Activated T-cell treated with anti-CD3 and anti-CD28 coated beads for 4 hours (primary cell): ENCODE measurements around the gene RPS2.
A peak's percentile ranks its signal among the peaks of the same experiment; 100 is the strongest.

Experiments
- DNase-seq: peaks from one replicate; pipeline ENCODE4 v3.0.0-alpha.2; 2020

The RPS2 gene

DNA sequence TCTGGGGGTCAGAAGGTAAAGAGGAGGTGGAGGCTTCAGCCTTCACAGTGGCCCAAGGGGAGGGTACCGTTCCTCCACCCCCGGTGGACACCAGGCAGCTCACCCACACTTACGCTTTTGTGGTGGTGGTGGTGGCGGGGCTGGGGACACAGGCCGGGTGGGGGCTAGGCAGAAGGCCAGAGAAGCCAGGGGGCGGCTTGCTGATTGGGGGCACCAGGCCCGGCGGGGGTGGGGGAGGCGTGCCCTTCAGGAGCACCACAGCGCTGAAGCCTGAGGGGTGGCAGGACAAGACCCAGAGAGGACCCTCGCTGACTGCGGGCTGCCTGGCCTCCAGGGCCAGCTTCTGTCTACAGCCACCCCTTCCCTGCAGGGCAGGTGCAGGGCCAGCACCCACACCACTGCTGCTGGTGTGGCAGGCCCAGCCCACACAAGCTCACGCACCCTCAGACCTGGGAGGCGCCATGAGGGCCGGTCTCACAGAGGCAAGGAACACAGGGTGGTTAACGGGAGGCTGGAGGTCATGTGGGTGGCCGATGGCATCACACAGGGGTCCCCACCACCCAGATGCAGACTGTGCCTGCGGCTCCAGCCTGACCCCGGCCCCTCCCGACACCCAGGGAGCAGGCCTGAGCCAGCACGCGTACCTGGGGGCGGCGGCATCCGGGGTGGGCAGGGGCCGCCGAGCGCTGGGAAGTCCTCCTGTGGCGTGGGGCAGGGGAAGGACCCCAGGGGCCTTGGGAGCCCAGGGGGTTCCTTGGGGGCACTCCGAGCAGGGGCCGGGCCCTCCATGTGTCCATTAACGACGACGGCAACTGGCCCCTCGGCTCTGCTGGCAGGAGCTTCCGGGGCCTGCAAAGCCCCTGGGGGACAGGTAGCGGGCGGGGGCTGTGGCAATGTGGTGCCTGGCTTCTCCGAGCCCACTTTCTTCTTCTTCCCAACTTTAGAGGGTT, 34.5 kb upstream of the RPS2 start:
- DNase-seq, result no peak

DNA sequence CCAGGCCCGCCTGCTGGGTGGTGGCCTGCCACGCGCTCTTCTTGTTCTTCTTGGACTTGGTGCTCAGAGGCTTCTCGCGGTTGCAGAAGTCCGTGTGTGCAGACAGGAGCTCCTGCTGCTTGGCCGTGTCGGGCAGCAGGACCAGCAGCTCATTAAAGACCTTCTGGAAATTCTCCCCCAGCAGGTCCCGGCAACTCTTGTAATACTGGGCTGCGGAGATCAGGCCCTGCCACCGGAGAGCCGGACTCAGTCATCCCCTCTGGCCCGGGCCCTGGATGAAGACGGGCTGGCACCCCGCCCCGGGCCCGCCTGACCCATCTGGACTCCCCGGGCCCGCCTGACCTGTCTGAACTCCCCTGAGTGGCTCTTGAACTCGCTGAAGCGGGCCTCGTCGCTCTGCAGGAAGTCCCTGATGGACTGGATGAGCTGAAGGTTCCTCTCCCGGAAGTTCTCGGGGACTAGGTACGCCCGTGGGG, 33.8 kb upstream of the RPS2 start:
- DNase-seq, result no peak

DNA sequence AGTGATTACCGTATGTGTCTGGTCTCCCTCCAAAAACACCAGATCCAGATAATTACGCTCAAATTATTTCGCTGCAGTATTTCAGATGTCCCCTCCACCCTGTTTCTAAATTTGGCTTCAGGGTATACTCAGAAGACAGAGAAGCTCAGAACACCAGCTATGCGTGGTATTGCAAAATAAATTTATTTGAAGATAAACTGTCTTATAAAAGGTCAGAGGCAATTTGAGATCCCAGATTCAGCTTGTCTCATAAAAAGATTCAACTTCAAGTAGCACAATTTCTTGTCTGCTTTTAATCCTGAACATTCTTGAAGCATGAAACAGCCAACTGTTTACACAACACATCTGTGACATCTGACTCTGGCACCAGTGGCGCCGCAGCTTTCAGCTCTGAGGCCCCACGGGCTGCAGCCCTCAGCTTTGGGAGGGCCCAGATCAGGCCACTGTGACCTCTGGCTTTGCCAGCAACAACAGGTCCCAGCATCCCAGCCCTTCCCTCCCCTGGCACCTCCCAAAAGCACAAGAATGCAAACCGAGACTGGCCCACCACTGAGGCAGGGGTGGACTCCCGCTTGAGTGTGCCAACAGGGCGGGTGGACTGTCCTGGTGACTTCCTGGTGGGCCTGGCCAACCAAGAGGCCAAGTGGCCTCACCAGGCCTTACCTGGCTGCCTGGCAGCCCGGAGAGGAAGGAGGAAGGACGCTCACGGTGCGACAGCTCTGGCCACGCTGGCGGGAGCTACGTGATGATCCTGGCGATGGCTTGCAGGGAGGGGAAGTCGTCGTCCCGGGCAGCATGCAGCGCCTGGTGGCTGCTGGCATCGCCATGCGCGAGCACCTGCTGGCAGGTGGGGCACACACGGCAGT, 33.1 kb upstream of the RPS2 start:
- DNase-seq, result no peak

DNA sequence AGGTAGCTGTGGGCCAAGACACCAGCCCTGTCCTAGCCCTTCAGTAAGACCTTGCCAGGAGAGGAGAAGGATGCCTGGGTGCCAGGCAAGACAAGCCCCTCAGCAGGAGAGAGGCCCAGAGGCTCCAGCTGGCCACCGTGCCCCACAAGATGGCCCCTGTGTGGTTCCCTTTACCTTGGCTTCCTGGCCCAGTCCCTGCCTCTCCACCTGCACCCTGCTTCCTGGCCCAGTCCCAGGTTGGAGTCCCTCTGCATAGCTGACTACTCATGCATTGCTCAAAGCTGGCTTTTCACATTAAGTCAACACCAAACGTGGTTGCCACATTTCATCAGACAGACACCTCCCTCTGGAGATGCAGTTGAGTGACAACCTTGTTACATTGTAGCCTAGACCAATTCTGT, 29.1 kb upstream of the RPS2 start:
- DNase-seq, result no peak

GRCh38 chr16:1992704-1993317, 28.2 kb upstream of the RPS2 start:
- DNase-seq, result no peak

- DNase-seq, result peak; percentile 99
These were observed 27.5 kb upstream of the RPS2 start for GRCh38 chr16:1991948-1992703.

DNA sequence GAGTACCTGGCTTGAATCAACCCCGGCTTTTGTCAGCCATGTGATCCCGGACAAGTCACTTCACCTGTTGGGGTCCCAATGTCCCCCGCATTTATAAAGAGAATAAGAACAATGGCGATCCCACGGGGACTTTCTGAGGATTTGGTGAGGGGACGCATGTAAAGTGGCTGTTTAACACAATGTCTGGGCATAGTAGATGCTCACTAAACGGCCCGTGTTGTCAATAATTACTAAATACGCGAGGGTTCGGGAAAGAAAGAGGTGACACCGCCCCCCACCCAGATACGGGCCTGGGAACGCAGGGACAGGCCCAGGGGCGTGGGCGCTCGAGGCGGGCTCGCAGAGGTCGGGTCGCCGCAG, 26.9 kb upstream of the RPS2 start:
- DNase-seq, result no peak

DNA sequence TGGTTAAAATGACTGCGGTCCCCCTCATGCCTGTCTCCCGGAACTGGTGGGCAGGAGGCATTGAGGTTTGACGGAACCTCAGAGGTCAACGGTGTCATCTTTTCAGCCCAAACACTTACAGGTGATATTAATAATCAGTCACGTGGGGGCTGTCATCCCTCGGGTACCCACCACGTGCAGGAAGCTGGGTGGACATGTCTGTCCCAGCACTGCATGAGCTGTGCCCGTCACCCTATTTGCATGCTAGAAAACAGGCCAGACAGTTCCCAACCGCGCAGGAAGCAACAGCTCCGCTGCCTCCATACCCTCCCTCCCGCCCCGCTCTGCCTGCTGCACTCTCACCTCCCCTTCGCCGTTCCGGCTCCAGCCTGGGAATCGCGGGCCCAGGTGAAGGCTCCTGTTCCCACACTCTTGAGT, 26.5 kb upstream of the RPS2 start:
- DNase-seq, result no peak

DNA sequence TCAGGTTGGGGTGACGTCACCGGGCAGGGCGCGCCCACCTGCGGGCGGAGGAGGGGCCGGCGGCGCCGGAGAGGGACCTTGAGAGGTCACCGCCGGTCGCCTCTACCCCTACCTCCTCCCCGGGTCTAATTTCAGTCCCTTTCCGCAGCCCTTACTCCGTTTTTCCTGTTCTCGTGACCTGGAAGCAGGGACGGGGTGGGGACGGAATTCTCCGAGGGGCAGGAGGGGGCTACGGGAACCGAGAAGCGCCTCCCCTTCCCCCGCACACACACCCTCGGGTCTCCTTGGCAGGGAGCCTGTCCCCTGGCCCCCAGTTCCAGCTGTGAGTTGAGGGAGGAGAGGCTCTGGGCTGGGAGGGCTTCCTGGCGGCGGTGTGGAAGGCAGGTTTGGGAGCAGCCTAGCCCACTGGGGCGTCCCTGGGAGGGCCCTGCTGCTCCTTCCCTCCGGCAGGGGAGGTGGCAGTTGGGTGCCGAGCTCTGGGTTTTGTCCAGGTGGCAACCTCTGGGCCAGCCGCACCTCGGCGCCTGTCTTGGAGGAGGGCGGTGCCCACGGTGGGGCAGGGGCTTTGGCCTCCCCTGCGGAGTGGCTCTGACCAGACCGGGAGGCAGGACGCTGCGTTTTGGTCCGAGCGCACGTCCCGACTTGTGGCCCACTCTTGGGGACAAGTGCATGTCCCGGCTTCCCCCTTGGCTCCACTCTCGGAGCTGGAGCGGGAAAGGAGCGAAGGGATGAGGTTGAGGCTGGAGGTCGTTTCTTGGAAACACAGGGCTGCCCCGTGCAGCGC, 25.9 kb upstream of the RPS2 start:
- DNase-seq, result no peak

DNA sequence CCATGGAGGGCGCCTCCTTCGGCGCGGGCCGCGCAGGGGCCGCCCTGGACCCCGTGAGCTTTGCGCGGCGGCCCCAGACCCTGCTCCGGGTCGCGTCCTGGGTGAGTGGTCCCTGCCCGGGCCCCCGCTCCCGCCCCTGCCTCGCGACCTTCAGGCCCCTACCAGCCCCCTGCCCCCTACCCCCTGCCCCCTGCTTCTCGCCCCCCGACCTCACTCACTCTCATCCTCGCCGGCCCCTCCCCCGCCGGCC, 25.4 kb upstream of the RPS2 start:
- DNase-seq, result no peak

- DNase-seq, result no peak
These were observed 24.8 kb upstream of the RPS2 start, which contains the start of gene SYNGR3 for GRCh38 chr16:1989209-1990100. Gene SYNGR3, plus strand, starts transcription at chr16:1989970. Its CDS starts 133 bp downstream, at chr16:1990103.

DNA sequence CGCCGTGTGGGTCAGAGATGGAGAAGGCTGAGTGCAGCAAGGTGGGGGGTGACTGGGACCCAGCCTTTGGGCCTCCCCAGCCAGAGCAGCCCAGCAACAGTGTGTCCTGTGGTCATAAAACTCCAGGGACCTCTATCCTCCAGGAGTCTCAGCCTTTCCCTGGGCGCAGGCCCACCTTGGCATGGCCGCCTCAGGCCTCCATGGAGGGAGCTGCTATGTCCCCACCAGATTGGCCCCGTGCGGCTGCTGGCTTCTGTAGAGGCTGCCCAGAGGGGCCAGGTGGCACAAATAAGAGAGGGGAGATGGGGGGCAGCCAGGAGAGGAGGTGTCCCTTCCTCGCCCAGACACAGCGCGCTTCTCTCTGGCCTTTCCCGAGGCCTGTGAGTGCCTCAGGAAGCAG, 22.6 kb upstream of the RPS2 start:
- no peak for DNase-seq

GRCh38 chr16:1985466-1986150, 21.0 kb upstream of the RPS2 start:
- no peak for DNase-seq

- DNase-seq, result no peak
These were observed 20.0 kb upstream of the RPS2 start for GRCh38 chr16:1984347-1985225.

DNA sequence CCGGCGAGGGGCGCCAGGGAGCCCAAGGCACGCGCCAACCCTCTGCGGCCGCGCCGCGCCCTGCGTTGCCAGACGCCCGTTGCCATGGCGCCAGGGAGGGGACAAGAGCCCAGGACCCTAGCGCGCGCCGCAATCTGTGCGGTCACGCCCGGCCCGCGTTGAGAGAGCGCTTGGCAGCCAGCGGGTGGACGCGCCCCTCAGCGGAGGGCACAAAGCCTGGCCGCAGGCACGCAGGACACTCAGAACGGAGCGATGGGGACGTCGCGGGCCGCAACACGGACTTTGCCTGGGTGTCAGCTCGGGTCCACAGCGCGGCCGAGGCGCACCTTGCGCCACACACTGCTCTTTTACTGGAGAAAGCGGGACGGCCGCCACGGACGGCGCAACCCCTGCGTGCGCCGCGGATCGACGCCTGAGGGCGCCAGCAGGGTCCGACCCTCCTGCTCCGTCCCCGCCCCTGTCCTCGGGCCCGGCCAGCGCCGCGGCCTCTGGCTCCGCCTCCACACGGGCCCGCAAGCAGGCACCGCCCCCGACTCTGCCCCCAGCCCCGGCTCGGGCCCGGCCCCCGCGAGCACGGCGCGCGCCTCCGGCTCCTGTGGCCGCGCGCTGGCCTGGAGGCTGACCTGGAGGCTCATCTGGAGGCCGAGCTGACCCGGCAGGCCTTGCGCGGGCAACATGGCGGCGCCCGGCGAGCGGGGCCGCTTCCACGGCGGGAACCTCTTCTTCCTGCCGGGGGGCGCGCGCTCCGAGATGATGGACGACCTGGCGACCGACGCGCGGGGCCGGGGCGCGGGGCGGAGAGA, 19.1 kb upstream of the RPS2 start, which contains the start of gene GFER:
GFER (plus strand) TSS at position 650 of the 803 bp plus-strand sequence; CDS start at position 676, 26 bp downstream.
- DNase-seq, result no peak

- no peak for DNase-seq
These were observed 18.4 kb upstream of the RPS2 start for GRCh38 chr16:1982991-1983543.

DNA sequence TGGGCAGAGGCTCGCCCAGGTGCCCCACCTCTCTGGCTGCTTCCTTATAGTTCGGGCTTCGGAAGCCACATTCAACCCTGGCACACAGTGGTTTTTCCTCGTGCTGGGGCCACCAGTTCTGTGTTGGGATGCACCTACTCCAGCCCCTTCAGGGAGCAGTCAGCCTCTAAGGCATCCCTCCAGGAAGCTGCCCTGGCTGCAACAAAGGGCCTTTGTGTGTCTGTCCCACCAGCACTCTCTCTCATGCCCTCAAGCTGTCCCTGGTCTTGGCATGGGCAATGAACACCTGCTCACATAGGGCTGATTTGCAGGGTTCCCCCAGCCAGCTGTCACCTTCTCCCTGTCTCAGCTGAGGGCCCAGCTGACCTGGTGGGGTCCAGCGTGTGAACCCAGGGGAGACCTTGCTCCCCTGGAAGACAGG, 17.4 kb upstream of the RPS2 start:
- DNase-seq, result no peak

- no peak for DNase-seq
These were observed 16.8 kb upstream of the RPS2 start, which contains the start of gene NOXO1 for GRCh38 chr16:1981398-1981836. Gene NOXO1, minus strand, starts transcription at chr16:1981469. Its CDS starts 290 bp downstream, at chr16:1981179.
